Midbrain (tissue), 1 donor: ENCODE data around the gene TMEM98.
"Not testable (repeated sequence)": the region's sequence is repeated elsewhere in the genome, so short reads cannot be mapped to it uniquely, and the experiment has no call there.

Source experiments
- DNase-seq: peaks from one replicate; lab custom pipeline; 2025; lab: John Stamatoyannopoulos, UW

Gene TMEM98

GRCh38 chr17:32943206-32943605 lies 15.3 kb downstream of the TMEM98 start:
- no peak for DNase-seq

DNA sequence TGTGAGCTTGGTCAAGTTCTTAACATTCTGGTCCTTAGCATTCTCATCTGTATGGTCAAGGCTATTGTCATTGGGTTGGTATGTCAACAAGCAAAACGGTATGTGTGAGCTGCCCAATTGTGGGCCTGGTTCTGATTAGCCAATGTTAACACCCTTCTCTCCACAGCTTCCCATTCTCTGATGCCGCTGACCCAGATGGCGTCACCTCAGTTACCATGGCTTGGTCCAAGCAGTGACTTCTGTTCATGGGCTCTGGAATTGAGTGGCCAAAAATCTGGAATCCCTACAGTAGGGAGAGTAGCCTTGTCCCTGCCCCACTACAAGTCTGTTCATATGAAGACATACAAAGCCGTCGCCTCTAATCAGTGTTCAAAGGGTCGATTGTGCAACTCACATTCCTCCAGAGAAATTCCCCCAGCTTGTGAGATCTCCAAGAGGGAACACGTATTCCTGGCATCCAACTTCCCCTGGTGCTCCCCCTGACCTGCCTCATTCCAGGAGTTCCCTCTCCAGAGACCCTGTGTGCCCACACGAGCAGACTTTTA lies 15.8 kb downstream of the TMEM98 start:
- DNase-seq, result no peak

GRCh38 chr17:32944248-32945020 lies 16.5 kb downstream of the TMEM98 start:
- DNase-seq, result no peak

DNA sequence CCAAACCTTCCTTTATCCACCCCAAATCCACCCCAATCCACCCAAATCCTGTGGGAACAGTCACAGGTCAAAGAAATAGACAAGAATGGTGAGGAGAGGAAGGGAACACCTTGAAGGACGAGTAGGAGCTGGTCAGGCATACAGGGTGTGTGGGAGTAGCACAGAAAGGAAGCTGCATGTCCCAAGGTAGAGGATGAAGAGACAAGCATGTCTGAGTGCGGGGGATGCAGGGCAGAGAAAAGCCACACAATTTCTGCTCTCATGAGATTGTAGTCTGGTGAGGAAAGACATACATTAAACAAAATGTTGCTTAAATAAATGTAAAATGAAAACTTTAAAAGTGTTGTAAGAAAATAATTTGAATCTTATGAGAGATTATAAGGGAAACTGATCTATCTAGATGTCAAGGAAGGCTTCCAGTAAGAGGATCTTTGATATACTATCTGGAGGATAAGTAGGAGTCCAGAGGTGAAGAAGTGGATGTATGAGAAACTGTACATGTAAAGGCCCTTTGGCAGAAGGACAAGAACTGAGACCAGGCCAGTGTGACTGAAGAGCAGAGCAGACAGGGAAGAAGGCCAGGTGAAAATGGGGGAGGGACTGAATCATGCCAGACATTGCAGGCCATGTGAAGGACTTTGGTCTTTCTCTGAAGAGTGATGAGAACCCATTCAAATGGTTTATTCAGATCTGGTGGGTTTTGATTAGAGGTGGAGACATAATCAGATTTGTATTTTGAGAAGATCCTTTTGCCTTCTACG lies 18.6 kb downstream of the TMEM98 start:
- no peak for DNase-seq

DNA sequence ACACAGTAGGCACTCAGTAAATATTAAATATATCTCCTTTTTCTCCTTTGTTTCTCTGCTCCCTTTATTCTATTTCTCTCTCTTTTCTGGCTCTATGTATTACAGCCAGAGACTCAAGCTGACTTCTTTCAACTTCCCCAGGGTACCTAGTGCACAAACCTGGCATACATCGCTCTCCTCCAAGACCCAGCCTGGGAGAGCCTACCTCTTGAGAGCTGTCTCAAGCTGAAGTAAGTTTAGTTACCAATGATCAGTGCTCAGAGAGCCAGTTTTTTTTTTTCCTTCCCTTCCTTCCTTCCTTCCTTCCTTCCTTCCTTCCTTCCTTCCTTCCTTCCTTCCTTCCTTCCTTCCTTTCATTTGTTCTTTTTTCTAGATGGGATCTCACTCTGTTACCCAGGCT lies 19.8 kb downstream of the TMEM98 start:
- no peak for DNase-seq

DNA sequence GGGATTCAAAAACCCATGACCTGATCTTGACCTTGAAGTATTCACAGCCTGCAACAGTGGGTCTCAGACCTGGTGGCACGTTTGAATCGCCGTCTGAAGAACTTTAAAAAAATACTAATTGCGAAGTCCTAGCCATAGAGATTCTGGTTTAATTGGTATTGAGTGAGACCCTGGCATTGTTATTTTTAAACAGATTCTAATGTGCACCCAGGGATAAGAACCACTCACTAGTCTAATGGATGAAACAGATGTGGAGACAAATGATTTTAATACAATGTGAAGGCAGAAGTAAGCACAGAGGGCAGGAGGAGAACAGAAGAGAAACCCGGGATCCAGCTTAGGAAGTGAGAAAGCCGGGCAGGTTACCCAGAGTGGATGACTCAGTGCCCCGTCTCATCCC lies 21.2 kb downstream of the TMEM98 start:
- DNase-seq, result no peak

DNA sequence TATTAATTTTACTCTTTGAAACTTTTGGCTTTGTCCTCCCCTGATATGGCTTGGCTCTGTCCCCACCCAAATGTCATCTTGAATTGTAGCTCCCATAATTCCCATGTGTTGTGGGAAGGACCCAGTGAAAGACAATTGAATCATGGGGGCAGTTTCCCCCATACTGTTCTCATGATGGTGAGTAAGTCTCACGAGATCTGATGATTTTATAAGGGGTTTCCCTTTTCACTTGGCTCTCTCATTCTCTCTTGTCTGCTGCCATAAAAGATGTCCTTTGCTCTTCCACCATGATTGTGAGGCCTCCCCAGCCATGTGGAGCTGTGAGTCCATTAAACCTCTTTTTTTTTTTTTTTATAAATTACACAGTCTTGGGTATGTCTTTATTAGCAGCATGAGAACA lies 24.5 kb downstream of the TMEM98 start:
- DNase-seq, result not testable (repeated sequence)

DNA sequence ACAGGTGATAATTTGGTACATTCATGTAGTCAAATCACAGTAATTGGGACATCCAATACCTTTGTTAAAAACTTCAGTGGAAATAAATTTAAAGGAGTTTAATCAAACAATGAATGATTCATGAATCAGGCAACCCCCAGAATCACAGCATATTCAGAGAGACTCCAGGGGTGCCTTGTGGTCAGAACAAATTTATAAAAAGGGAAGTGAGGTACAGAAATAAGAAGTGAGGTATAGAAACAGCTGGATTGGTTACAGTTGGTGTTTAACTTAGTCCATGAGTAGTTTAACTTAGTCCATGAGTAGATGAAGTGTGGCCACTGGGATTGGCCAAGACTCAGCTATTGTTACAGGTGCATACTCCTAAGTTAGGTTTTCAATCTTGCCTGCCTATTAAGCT lies 25.1 kb downstream of the TMEM98 start:
- no peak for DNase-seq

DNA sequence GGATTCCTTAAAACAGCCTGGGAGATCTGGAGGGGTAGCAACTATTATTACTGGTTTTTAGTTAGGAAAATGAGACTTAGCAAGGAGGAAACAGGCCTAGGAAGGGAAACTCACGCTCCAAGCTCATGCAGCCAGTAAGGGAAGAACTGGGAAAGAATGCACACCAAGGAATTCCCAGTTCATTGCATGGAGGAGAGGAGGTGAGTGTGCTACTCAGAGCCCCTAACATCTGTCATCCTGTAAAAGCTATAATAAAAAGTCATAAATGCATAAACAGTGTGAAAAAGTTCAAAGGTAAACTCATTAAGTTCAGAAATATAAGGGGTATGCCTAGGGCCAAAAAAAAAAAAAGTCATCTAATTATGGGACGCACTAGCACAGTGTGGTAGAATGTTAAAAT lies 25.9 kb downstream of the TMEM98 start:
- no peak for DNase-seq

GRCh38 chr17:32954477-32954876 lies 26.5 kb downstream of the TMEM98 start:
- no peak for DNase-seq

DNA sequence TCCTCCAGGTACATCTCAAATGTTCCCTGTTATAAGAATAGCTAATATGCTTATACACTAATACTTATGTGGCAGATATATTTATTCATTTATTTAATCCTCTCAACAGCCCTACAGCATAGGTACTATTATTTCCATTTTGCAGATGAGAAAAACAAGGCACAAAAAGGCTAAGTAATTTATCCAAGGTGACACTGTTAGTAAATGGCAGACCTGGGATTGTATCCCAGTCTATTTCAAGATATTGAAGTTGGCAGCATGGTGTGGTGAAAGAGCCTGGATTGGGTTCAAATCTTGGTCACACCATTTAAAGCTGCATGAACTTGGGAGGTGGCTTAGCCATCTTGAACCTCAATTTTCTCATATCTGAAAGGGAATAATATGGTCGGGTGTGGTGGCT lies 27.2 kb downstream of the TMEM98 start:
- no peak for DNase-seq

GRCh38 chr17:32956240-32956970 lies 28.5 kb downstream of the TMEM98 start:
- no peak for DNase-seq

- DNase-seq, result no peak
Measured at GRCh38 chr17:32958418-32958817, 30.5 kb downstream of the TMEM98 start.

- no peak for DNase-seq
Measured at GRCh38 chr17:32960815-32961214, 32.9 kb downstream of the TMEM98 start.

- no peak for DNase-seq
Measured at GRCh38 chr17:32962320-32962711, 34.4 kb downstream of the TMEM98 start.

DNA sequence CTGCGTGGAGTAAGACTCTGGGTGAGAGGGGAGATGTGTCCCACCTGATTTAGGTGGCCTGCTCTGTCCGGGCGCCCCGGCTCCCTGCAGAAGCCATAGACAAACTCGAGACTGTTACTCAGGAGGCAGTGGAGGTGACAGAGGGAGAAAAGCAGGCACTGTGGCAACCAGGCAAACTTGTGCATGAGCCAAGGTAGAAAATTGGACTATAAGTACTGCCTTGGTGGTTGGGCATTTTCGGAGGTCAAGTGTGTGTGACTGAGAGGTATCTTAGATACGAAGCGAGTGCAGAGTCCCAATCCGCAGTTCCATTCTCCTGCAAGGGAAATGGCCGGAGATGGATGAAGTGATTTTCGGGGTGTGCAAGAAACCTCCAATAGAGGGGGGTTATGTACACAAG lies 36.6 kb downstream of the TMEM98 start:
- no peak for DNase-seq

DNA sequence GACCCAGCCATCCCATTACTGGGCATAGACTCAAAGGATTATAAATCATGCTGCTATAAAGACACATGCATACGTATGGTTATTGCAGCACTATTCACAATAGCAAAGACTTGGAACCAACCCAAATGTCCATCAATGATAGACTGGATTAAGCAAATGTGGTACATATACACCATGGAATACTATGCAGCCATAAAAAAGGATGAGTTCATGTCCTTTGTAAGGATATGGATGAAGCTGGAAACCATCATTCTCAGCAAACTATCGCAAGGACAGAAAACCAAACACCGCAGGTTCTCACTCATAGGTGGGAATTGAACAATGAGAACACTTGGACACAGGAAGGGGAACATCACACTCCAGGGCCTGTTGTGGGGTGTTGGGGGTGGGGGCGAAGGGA lies 41.3 kb downstream of the TMEM98 start:
- not testable (repeated sequence) for DNase-seq

DNA sequence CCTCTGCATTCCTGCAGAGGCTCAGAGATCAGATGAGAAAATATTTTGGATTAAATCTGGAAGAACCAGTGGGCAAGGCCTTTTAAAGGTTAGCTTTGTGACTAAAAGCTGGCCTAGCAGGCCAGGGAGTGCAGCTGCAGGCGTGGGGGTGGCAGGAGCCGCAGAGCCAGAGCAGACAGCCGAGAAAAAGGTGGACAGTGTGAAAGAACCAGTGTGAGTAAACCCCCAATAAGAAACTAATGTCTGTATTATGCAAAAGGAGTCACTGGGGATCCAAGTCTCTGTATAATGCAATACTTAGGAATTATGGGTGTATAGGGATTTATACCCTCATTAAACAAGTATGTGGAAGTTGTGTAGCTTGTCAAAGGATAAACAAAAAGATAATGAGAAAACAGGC lies 42.3 kb downstream of the TMEM98 start:
- no peak for DNase-seq

- DNase-seq, result no peak
Measured at GRCh38 chr17:32971171-32971570, 43.2 kb downstream of the TMEM98 start.

DNA sequence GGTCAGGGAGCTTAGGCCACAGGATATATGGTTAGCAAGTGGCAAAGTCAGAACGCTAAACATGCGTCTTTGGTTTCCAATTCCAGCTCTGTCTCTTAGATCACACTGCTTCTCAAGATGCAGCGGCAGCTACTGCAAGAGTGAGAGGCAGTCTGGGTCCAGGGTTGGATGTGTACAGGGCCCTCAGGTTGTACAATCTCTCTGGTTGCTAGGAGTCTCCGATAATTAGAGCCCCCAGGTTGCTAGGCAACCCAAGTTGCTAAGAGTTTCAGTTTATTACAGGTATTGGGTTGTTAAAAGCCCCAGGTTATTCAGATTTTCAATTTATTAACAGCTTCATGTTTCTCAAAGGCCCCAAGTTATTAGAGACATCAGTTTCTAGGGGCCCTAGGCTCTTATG lies 48.2 kb downstream of the TMEM98 start:
- DNase-seq, result no peak

- no peak for DNase-seq
Measured at GRCh38 chr17:32976605-32977004, 48.7 kb downstream of the TMEM98 start.

GRCh38 chr17:32980230-32980629 lies 52.3 kb downstream of the TMEM98 start:
- DNase-seq, result no peak

- DNase-seq, result not testable (repeated sequence)
Measured at GRCh38 chr17:32981611-32982010, 53.7 kb downstream of the TMEM98 start.
